HEK293 (cell line): ENCODE results near the gene SLC35F6.

Source experiments
- ELK4 ChIP-seq: IDR thresholded peaks from 2 replicates; pipeline ENCODE4 v1.6.1; 2011; ENCODE audit warnings: mild to moderate bottlenecking, low read depth, low read length, borderline replicate concordance
- HOXA7 ChIP-seq: sonication (generic); formaldehyde crosslinking; IDR thresholded peaks from 2 replicates; pipeline ENCODE4 v1.8.1; 2022; ENCODE audit warnings: missing genetic modification reagents, borderline replicate concordance
- ZNF529 ChIP-seq: fragments of 450-650 bp; formaldehyde crosslinking; IDR thresholded peaks from 2 replicates; pipeline ENCODE4 v1.5.1; 2017; ENCODE audit warnings: missing genetic modification characterization, missing biosample characterization; ENCODE audit not compliant: insufficient replicate concordance

- TF ChIP-seq ELK4 (no peak), ZNF529 (tag by site-specific recombination) (no peak), HOXA7 (CRISPR knock-in tag) (no peak)
Measured at GRCh38 chr2:26778098-26778497, 14.0 kb downstream of the SLC35F6 start.
